ENCODE measurements around the gene CHRDL2.

- TF ChIP-seq POLR2AphosphoS5 (IDR thresholded peaks at IDR 0.05; ENCODE audit: borderline replicate concordance, low read depth, low read length): no peak
- no peak for TF ChIP-seq EZH2 (IDR thresholded peaks at IDR 0.05)
- TF ChIP-seq FOXP2 (optimal IDR thresholded peaks at IDR 0.05; ENCODE audit: control extremely low read depth, extremely low read length, insufficient read depth): no peak
These were observed 12.4 kb upstream of the CHRDL2 start for GRCh38 chr11:74743640-74744039.
